Stomach (tissue), 9 donors: ENCODE results near the gene SLC22A5. TPM values are rescaled to one million over a fixed set of nuclear protein-coding genes. Genes with fewer than 3 reads are reported as not detected.

Experiments used
- DNase-seq, 2 donors: peaks; one replicate each; pipeline versions ENCODE4 v3.0.0 to v3.0.0-alpha.2; 2013 to 2019
- H3K27ac ChIP-seq, 5 donors: fragments of 200-600 bp in 4 of 5; sonication (generic) in 4 of 5; one replicate each; pipeline ENCODE4 v1.5.1; 2013 to 2019; ENCODE audit warnings: mild to moderate bottlenecking in 1 of 5, moderate library complexity in 1 of 5
- H3K27me3 ChIP-seq, 3 donors: fragments of 200-600 bp; sonication (generic); one replicate each; pipeline ENCODE4 v1.5.1; 2017 to 2019; ENCODE audit warnings: mixed run types in 1 of 3
- H3K36me3 ChIP-seq, 4 donors: fragments of 200-600 bp; sonication (generic); 1 replicate in 3 of 4; 2 replicates in 1 of 4; pipeline ENCODE4 v1.5.1; 2016 to 2019
- H3K4me1 ChIP-seq, 4 donors: fragments of 200-600 bp; sonication (generic); one replicate each; pipeline ENCODE4 v1.5.1; 2016 to 2019
- H3K4me3 ChIP-seq, 4 donors: fragments of 200-600 bp; sonication (generic) in 3 of 4; one replicate each; pipeline ENCODE4 v1.5.1; 2016 to 2019; ENCODE audit warnings: mild to moderate bottlenecking in 1 of 4
- H3K9me3 ChIP-seq, 4 donors: fragments of 200-600 bp; sonication (generic); one replicate each; pipeline ENCODE4 v1.5.1; 2016 to 2019
- CTCF ChIP-seq, 7 experiments: fragments of 450-650 bp in 4 of 7; fragments of 200-600 bp in 3 of 7; sonication (generic) in 3 of 7; IDR thresholded peaks; one replicate each; pipeline ENCODE4 v1.5.1; 2016 to 2019; ENCODE audit warnings: antibody characterized with exemption in 7 of 7, control low read depth in 2 of 7, mild to moderate bottlenecking in 1 of 7
- EP300 ChIP-seq: sonication (generic); formaldehyde crosslinking; IDR thresholded peaks from one replicate; pipeline ENCODE4 v1.6.1; 2017; ENCODE audit warnings: antibody characterized with exemption
- POLR2A ChIP-seq, 4 donors: fragments of 450-650 bp; IDR thresholded peaks; one replicate each; pipeline ENCODE4 v1.6.1; 2016; ENCODE audit warnings: antibody characterized with exemption in 4 of 4, control low read depth in 2 of 4, mild to moderate bottlenecking in 1 of 4, moderate library complexity in 1 of 4
- POLR2AphosphoS5 ChIP-seq, 3 donors: sonication (generic); formaldehyde crosslinking; IDR thresholded peaks; one replicate each; pipeline ENCODE4 v1.6.1; 2016; ENCODE audit warnings: antibody characterized with exemption in 3 of 3
- WGBS, 5 donors: extraction: QIAGEN DNeasy Blood & Tissue Kit in 3 of 5; methylation state at CpG; one replicate each; pipeline versions ENCODE4 v1.1.5 to v1.1.7; 2013 to 2018; 5-methylcytosine and 5-hydroxymethylcytosine counted together
- intact Hi-C: fragments of 100-400 bp; cut with DNase I; formaldehyde crosslinking; loops from one replicate; pipeline ENCODE4 v1.15.1; 2023; ENCODE audit warnings: low total_unique reads
- polyA plus RNA-seq, 3 donors: library from polyadenylated mRNA; stranded (reverse); fragments of 200-250 nt; gene quantifications; one replicate each; pipeline ENCODE4 v1.2.3, GENCODE V29; 2013
- total RNA-seq, 5 donors: library from RNA; depleted of rRNA; stranded (reverse); fragments of >200 nt; gene quantifications; one replicate each; pipeline versions ENCODE4 v1.1.0 to v1.2.3, GENCODE V29; 2014 to 2016
- donor health status: healthy with polysubstance abuse.
- donor health status: Bipolar disorder and iron deficiency.
- donor health status: healthy.

SLC22A5 gene
- total and polyA plus RNA-seq, 8 donors, result 2.1 to 46.1 (median 15.5) TPM

GRCh38 chr5:132391870-132392269, 22.4 kb downstream of the SLC22A5 start:
- Histone ChIP-seq H3K4me3 (no peak overlapping the region), H3K4me1 (peaks cover 34 to 56% (median 49%) of the 10 kb centered on the region in 4 donors), H3K27me3 (no peaks in the 10 kb centered on the region), H3K27ac (peak overlapping the region in 2 of 5 donors; percentile 12 to 41), H3K36me3 (peaks cover 18 to 43% (median 42%) of the 10 kb centered on the region in 4 donors), H3K9me3 (no peaks in the 10 kb centered on the region)
- intact Hi-C loops, result no loop called here
- no peak for DNase-seq
- TF ChIP-seq CTCF (IDR thresholded peaks at IDR 0.05), result no peak

GRCh38 chr5:132392411-132392810, 22.9 kb downstream of the SLC22A5 start:
- H3K27ac ChIP-seq, result no peak overlapping the region
- intact Hi-C loops, result no loop called here
- no peak overlapping the region for H3K4me3 ChIP-seq
- H3K9me3 ChIP-seq, result no peaks in the 10 kb centered on the region
- H3K4me1 ChIP-seq, result peaks cover 28 to 51% (median 43%) of the 10 kb centered on the region in 4 donors
- WGBS, 5 donors, result 87 to 91% (median 90%) methylated on average over 8 of the region's 8 CpGs
- no peaks in the 10 kb centered on the region for H3K27me3 ChIP-seq
- TF ChIP-seq POLR2AphosphoS5 (IDR thresholded peaks at IDR 0.05), result no peak
- TF ChIP-seq POLR2A (IDR thresholded peaks at IDR 0.05), result no peak
- TF ChIP-seq EP300, result no peak
- TF ChIP-seq CTCF (IDR thresholded peaks at IDR 0.05), result no peak
- H3K36me3 ChIP-seq, result peaks cover 18 to 43% (median 42%) of the 10 kb centered on the region in 4 donors
- no peak for DNase-seq

DNA sequence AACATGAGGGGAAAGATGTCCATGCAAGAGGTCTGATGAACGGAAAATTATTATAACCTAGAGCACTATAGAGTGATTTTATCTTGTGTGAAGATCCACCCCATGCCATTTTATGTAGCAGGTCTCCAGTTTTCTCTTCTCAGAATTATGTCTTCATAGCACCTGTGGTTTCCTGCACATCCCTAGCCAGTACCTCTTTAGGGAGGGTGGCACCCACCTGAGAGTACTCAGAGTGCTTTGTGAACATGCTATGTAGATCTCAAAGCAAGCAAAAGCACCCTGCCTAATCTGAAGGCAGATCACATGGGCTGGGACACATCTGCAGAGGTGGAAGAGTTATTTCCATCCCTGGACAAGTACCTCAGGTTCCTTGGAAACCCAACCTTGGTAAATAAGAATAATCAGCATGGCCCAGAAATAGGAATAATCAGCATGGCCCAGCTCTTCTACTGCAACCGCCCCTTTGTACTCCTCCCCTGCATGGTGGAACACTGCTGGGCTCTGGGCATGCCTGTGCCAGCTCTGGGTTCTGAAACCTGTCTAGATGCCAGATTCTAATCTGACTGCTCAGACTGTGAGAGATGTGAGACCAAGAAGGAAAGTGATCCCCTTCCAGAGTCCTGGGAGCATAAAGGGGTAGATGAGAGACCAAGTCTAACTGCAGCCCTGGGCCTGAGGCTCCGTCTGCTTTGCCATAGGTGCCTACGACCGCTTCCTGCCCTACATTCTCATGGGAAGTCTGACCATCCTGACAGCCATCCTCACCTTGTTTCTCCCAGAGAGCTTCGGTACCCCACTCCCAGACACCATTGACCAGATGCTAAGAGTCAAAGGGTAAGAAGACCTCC, 23.7 kb downstream of the SLC22A5 start:
- 88 to 91% (median 90%) methylated on average over 6 of the region's 6 CpGs for WGBS, 5 donors
- no peak overlapping the region for H3K27ac ChIP-seq
- no peaks in the 10 kb centered on the region for H3K27me3 ChIP-seq
- H3K36me3 ChIP-seq, result peaks cover 18 to 43% (median 42%) of the 10 kb centered on the region in 4 donors
- H3K4me1 ChIP-seq, result peaks cover 20 to 49% (median 38%) of the 10 kb centered on the region in 4 donors
- TF ChIP-seq CTCF (IDR thresholded peaks at IDR 0.05), result no peak
- TF ChIP-seq EP300, result no peak
- no peak for TF ChIP-seq POLR2A (IDR thresholded peaks at IDR 0.05)
- no peak for TF ChIP-seq POLR2AphosphoS5 (IDR thresholded peaks at IDR 0.05)
- DNase-seq, result no peak
- no peaks in the 10 kb centered on the region for H3K9me3 ChIP-seq
- H3K4me3 ChIP-seq, result no peak overlapping the region
- intact Hi-C loops, result no loop called here

DNA sequence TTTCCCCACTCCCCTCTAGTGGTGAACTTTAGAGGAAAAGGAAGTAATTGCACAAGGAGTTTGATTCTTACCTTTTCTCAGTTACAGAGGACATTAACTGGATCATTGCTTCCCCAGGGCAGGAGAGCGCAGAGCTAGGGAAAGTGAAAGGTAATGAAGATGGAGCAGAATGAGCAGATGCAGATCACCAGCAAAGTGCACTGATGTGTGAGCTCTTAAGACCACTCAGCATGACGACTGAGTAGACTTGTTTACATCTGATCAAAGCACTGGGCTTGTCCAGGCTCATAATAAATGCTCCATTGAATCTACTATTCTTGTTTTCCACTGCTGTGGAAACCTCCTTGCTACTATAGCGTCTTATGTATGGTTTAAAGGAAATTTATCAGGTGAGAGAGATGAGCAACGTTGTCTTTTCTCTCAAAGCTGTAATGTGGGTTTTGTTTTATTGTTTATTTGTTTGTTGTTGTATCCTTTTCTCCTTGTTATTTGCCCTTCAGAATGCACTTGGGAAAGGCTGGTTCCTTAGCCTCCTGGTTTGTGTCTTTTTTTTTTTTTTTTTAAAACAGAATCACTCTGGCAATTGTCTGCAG, 25.3 kb downstream of the SLC22A5 start:
- Histone ChIP-seq H3K9me3 (no peaks in the 10 kb centered on the region), H3K27ac (no peak overlapping the region)
- TF ChIP-seq CTCF (IDR thresholded peaks at IDR 0.05) (no peak), POLR2A (IDR thresholded peaks at IDR 0.05) (no peak), EP300 (no peak), POLR2AphosphoS5 (IDR thresholded peaks at IDR 0.05) (no peak)

More for the DNA sequence above, 25.3 kb downstream of the SLC22A5 start:
- Histone ChIP-seq H3K4me1 (peaks cover 5 to 35% (median 24%) of the 10 kb centered on the region in 4 donors), H3K4me3 (no peak overlapping the region), H3K36me3 (peaks cover 18 to 43% (median 42%) of the 10 kb centered on the region in 4 donors), H3K27me3 (no peaks in the 10 kb centered on the region)
- intact Hi-C loops, result no loop called here
- WGBS, 5 donors, result 71 to 80% (median 74%) methylated on average over 4 of the region's 4 CpGs
- peak in 1 of 2 donors; percentile 64 for DNase-seq
